ENCODE data around the gene EXPH5.

Gene EXPH5

DNA sequence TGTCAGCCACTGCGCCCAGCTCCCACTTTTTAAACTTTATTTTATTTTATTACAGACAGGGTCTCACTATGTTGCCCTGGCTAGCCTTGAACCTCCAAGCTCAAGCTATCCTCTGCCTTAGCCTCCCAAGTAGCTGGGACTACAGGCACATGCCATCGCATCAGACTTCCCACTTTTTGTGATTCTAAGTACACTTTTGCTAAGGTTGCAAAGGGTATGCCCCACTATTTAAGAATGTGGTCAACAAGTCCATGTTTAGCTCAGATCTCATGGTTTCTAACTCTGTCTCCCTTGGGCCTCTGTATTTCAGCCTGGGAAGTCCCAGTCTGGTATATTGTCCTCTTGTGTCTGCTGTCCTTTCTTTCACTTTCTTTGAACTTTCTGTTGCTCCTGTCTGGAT, 35.3 kb downstream of the EXPH5 start:
- no peak for DNase-seq

DNA sequence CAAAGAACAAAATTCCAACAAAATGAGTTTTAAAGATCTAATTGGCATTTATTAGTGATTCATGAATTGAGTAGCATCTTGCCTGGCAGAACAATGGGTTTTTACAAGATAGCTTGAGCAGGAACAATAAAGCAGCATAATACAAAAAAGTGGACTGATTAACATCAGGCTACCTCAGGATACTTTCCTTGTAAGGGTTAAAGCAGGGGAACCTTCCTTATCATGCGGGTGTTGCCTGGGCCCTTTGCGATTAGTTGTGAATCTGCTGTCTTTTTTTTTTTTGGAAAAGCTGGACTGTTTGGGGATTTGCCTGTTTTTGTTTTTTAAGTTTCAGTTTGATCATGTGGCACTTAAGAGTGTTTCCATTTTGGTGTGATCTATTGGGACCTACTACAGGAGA, 37.5 kb downstream of the EXPH5 start:
- DNase-seq, result no peak

DNA sequence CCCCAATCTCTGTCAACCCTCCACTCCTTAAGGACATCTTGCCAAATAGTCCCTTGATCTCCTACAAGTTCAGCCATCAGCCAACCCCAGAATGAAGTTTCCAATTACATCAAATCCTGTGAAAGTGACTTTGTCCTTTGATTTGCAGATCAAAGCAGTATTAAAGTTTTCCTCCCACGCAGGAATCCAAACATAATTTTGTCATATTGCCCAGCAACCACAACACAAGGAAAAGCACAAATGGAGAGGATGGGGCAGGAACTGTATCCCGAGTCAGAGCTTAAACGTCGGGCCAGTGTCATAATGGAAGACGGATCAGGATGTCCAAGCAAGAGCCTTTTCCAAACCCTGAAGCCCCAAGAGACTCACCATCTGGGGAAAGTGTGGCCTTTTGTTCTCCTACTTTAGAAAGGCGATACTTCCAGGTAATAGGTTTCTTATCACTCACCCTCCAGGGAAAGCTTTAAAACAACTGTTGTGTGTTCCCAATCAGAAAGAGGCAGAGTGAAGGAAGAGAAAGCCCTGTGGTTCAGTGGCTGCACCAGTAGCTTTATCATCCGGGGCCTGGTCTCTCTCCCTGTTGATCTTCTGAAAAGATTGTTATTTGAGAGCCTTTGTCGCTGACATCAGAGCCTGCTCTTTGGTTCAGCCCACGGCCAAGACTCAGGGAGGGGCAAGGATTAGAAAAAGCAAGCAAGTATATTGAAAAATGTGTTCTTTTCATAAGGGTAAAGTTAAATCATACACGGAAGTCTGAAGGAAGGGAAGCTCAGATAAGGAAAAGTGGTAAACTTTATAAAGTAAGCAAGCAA, 41.7 kb downstream of the EXPH5 start:
- no peak for DNase-seq

DNA sequence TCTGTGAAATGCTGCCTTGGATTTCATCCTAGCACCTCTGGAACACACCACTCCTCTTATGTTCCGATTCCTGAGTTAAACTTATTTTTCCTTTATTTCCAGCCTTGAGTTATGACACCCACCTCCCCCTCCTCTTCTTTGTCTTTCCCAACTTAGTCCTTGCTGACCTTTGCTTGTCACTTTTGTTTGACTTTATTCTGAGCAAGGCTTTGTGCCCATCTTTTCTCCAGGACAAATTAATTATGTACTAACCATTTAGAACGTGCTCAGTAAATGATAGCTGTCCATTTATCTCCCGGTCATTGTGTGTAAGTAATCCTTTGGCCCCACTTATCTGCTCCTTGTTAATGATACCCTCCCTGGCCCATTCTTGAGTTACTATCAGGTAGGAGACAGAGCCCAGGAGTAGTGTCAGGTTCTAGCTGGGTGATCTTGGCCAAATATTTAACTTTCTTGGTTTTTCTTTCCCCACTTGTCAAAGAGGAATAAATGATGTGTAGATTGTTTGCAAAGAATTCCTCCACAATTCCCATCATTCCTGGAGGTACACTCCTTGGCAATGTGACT, 44.2 kb downstream of the EXPH5 start:
- no peak for DNase-seq

DNA sequence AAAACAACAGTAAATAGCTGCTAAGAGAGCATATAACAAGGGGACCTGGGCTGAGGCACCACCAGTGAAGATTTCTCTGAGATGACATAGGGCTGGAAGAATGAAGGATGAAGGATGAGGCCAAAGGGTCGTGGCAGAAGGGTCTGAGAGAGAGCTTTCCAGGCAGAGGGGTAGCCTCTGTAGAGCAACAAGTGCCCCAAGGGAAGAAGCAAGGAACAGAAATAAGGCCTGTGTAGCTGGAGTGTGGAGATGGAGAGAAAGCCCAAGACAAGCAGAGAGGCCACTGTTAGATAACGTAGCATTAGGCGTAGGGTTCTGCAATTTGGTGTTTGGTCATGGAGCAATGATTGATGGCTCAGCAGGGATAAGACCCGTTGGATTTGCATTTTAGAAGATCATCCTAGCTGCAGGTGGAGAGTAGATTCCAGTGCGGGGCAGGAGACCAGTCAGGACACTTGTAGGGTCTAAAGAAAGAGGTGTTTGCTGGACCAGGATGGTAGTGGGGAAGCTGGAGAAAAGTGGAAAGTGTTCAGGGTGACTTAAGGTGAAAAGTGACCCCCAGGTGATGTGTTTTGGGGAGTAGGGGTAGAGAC, 47.6 kb downstream of the EXPH5 start:
- no peak for DNase-seq

DNA sequence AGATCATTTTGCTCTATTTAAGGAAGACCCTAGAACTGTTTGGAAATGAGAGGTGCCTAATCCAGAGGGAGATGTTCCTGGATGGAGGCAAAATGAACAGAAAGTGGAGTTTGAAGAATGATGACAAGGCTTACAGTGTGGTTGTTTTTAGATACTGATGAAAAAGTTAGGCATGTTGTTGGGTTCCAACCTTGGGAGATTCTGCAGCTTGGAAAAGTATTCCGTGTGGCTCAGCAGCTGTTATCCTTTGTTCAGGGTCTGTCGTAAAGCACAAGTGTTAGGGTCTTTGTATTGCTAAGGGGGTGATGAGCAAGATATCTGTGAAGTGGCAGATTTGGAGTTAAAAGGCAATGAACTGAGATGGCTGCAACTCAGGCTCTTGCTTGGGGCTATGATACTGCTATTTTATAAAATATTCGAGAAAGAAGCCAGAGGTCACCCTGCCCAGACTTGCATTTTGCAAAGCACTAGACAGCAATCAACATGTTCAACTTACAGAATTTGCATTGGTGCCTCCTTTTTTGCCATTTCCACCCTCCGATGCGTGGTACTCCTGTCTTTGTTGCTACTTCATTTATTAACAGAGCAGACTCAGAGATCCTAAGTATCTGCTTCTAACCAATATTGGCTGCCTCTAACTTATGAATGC, 50.1 kb downstream of the EXPH5 start:
- no peak for DNase-seq

DNA sequence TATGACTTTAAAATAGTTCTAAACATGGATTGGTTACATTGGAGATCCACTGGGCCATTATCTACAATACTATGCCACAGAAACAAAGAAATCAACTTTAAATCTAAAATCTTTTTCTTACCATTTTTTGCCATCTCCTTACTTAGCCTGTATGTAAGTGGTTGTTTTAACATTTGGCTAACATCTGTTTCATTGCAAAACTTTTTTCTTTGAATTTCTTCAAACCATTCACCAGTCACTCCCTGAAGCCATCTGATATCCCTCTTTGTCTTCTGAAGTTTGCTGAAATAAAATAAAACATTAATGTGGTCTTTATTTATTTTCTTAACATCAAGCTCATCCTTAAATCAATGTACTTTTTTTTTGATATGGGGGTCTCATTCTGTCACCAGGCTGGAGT, 52.0 kb downstream of the EXPH5 start:
- no peak for DNase-seq

DNA sequence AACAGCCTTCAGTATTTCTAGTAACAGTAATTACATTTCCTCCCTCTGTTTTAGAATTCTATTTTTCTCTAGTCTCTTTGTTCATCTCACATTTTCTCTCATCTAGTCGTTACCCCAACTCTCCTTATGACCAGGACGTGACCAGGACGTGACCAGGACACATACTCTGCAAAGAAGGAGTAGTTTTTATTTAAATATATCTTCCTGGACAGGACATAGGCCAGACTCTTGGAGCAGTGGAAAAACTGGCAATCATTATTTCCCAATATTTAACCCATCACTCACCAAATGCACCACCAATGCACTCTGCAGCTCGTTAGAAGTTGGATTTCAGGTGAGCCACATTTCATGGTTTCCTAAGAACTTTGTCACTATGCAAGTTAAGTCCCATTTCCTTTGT, 55.1 kb downstream of the EXPH5 start:
- no peak for DNase-seq

DNA sequence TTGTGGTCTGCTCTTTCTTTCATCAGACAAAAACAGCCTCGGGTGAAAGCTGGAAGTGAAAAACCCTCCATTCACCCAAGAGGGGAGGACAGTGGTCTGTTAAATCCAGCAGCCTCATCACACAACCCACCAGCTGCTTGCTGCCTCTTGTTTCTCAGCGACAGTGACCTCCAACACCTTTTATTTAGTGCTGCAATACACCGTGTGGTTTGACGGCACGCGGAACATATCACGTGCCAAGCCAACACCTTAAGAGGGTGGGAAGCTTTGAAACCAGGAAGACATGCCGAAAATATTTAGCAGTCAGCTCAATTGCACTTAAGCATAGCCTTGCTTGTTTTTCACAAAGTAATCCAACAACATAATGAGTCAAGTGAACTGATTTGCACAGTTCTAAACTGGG, 55.5 kb downstream of the EXPH5 start:
- no peak for DNase-seq

DNA sequence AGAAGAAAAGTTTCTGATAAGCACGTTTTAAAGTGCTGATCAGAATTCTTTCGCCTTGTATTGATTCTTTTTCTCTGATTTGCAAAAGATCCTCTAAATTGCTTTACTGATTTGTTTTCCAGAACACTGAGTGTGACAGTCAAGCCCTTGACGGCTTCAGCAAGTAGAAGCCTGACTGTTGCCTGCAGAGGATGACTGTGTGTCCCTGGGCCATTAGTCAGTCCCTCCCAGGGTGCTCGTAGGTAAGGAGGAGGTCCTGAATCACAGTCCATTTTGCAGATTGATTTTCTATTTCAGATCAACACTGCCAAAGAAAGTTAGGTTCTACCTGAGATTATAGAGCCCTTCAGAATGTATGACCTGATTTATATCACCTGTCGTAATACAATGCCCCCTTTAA, 56.8 kb downstream of the EXPH5 start:
- no peak for DNase-seq

DNA sequence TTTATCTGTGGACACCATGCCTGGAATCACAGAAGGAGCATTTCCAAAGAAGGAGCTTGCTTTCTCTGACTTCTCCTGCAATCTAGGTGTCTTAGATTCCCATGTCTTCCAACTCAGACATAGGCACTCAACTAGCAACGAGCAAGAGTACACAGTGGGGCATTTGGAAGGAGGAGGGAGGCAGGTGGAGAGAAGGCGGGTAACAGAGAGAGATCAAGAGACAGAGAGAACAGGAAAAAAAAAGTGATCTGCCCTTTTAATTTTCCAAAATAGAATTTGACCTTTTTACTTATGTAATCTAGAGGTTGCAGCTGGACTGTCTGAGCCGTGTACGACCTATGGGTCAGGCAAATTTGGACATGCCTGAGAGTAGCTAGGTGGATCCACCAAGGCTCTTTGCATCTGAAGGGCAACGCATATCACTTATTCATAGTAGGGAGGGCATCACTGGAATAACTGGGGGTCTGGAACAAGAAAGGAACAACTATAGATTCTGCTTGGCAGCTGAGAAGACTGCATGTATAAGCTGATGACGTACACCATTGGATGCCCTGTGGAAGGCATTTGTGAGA, 58.1 kb downstream of the EXPH5 start:
- no peak for DNase-seq

DNA sequence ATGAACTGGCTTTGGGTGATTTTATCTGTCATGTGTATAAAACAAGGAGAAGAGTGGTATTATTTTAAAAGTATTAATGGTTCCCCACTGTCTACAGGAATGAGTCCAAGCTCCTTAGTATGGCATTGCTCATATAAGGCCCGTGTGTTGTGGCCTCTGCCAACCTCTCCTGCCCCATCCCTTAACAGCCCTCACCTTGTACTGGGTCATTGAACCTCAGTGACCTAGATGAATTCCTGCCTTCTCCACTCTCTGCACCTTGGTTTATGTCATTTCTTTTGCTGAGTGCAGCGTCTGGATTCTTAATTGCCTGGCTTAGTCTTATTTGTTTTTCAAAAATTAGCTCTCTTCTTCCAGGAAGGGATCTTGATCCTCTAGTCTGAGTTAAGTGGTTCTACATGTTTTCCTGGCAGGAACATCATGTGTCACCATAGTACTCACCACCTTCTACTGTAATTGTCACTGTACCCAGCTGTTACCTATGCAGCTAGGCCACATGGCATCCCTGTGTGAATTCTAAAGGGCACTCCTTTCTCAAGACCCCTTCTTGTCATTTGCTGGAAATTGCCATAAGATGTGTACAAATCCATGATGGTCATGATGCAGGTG, 59.2 kb downstream of the EXPH5 start:
- no peak for DNase-seq

DNA sequence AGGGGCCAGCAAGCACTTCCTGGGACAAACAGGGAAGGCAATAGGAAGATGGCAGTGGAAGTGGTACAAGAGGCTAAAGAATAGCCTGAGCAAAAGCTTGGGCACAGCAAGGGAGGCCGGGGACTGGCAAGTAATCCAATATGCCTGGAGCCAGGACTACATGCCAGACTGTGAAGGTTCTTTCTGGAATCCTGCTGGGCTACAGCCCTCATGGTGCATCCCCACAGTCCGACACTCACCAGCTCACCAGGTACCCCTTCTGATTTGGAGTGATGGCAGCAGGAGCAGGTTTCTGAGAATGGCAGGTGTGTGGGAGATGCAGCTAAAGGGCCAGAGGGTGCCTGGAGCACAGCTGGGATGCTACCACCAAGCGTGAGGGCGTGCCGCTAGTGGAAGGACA, 63.1 kb downstream of the EXPH5 start:
- DNase-seq, result no peak

DNA sequence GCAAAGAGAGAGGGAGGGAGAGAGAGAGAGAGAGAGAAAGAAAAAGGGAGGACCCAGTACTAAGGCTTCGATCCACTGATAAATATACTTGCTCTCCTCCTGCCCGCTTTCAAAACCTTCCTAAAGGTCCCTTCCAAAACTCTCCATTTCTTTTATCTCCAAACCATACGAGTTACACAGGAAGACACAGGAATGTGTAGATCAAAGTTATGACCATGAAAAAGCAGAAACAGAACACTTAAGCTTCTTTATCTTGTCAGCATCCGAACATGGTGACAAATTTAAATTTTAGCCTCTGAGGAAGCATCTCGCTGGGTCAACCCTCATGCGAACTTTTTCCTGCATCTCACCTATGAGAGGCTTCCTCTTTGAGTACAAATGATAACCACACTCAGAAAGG, 66.2 kb downstream of the EXPH5 start:
- no peak for DNase-seq

DNA sequence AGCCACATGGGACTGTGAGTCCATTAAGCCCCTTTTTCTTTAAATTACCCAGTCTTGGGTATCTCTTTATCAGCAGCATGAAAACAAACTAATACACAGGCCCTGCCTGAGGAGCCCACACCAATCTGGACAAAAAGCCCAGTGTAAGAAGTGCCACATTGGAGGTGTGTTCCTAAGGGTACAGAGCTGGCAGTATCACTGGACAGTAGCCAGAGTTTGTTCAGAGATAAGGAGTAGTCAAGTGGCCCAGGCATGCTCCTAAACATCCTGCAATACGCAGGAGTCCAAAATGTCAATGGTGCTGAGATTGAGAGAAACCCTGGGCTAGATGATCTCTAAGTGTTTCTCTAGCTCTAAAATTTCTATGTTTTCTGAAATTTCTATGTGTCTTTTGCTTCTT, 68.4 kb downstream of the EXPH5 start:
- DNase-seq, result no peak

DNA sequence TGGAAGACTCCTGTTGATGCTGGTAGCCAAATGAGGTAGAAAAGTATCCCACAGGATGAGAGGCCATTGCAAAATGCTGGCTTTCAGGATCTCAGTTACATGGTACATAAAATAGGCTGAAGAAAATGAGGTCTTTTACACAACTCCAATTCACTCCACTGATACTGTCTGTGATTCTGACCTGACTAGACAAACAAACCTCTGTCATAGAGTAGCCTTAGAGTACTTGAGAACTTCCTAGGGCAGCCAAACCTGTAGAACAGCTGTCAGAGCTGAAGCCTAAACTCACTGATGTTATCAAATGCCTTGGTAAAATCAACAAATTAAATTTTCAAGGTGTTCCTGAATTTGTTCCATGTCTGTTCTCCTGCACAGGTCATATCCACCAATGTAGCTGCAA, 69.1 kb downstream of the EXPH5 start:
- DNase-seq, result no peak

DNA sequence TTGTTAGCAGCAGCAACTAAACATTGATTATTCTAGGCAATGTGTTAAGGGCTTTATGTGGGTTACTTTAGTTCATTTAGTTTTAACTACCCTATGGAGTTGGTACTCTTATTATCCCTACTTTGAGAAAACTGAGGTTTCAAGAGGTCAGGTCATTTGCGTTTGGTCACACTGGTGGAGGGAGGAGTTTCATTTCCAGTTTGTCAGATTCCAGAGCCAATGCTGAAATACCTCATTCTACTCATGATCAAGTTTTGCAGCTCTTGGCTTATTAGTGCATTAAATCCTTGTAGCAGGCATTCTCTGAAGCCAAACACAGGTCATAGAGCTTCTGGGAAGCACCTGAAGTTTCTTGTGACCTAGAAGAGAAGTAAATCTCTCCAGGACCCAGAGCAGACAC, 71.2 kb downstream of the EXPH5 start:
- no peak for DNase-seq

DNA sequence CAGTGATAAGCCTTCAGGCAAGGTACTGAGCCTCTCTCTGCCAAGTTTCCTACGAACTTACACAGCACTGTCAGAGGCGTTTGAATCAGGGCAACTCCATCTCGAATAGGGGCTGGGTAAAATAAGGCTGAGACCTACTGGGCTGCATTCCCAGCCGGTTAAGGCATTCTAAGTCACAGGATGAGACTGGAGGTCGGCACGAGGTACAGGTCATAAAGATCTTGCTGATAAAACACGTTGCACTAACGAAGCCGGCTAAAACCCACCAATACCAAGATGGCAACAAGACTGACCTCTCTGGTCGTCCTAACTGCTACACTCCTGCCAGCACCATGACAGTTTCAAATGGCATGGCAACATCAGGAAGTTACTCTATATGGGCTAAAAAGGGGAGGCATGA, 75.0 kb downstream of the EXPH5 start:
- no peak for DNase-seq

DNA sequence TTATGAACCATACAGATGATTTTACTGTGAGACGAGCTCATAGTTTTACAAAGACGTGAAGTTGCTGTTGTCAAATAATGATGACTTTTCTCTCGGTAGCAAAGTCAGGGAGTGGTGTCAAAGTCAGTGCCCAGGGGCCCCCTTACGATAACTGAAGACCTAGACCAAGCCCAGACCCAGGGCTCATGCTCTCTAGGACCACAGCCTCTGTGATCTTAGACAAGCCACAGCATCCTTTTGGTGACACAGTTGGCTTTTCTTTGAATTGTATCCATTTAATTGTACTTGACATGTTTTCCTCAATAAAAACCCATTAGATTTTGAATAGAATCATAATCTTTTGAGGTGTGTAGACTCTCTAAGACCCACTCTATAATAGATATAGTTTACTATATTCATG, 77.4 kb downstream of the EXPH5 start:
- no peak for DNase-seq

DNA sequence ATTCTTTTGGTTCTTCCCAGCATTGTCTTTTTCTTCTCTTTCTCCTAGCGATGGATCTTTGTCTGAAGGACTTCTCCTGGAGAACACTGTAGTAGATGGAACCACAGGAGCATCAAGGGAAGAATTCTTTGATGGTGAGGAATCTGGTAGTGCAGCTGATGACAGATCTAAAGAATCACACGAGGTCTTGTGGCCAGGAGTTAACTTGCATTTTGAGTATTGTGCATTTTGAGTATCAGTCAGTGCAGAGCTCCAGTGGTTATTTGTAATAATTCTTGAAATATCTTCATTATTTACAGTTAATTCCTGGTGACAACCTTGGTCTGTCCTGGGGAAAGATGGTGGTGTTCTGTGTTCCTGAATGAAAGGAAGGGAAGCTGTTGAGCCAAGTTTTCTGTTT, 80.9 kb downstream of the EXPH5 start:
- DNase-seq, result no peak

DNA sequence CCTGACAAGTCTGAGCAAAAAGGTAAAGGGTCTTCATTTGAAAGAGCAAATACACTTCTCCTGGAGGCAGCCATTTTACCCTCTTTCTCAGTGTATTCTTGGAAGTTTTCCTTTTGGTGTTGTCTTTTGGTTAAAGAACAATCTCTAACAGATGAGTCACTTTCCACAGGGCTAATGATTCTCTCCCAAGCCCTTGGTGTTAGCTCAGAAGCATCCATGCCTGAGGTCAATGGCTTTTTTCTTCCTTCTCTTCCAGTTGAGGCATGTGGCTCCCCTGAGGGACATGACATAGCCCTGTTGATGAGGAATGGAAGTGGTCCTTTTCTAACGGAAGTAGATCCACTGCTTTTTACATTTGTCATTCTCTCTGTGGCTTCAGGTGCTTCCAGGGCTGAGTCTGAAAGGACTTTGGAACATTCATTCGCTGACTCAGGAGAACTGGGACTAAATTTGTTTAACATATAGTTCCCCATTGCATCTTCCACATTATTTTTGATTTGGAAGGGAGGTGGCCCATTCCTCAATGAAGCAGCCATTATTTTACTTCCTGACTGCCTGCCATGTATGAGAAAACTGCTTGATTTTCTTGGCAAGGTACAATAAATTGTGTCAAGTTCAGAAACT, 81.6 kb downstream of the EXPH5 start:
- DNase-seq, result no peak

DNA sequence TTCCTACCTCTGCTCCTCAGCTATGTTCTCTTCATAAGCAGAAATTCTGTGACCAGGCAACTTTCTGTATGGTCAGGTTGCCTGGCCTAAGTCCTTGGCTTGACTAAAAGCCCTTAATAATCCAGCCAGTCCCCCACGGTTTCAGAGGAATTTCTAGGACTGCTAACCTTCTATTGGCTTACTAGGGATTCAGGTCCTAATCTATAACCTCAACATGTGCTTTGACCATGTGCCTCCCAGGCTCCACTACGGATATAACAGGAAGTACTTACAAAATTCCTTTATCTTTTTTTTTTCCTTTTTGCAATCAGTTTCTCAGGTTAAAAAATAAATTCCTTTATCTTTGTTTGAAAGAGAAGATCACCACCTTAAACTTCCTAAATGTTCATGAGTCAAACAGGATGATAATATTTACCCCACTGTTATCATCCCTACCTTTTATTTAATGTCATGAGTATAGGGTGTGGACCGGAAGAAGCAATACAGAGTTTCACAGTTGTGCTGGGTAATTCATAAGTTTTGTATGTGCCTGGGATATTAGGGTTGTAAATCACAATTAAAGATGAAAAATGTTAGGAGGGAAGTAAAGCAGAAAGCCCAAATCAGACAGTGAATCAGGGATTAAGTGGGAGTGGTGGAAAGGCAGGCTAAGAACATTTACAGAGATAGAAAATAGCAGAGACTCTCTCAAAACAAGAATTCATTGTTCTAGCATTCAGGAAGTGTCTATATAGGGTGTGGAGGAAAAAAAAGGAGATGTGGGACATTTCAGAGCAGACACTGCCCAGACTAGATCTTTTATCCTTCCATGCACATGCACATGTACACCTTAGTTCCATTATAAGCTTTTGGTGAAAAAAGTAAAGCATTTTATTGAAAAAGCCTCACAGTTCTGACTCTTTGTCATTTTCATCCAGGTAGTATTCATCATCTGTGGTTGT, 84.6 kb downstream of the EXPH5 start:
- DNase-seq, result no peak
